HG03442 (cell line): ENCODE measurements around the gene AP2S1.
"Not testable (repeated sequence)": the region's sequence is repeated elsewhere in the genome, so short reads cannot be mapped to it uniquely, and the experiment has no call there.

Source experiments
- ATAC-seq: cut with Tn5 transposase; IDR thresholded peaks from one replicate; pipeline ENCODE4 v1.9.1; 2021; ENCODE audit warnings: mild to moderate bottlenecking, moderate library complexity; ENCODE audit not compliant: unreplicated experiment

Gene AP2S1

GRCh38 chr19:46809534-46810272, 40.9 kb downstream of the AP2S1 start:
- ATAC-seq: no peak

- no peak for ATAC-seq
These were observed 44.0 kb downstream of the AP2S1 start for GRCh38 chr19:46806656-46807055.

- ATAC-seq: not testable (repeated sequence)
These were observed 46.2 kb downstream of the AP2S1 start for GRCh38 chr19:46804432-46804831.

- ATAC-seq: no peak
These were observed 47.1 kb downstream of the AP2S1 start for GRCh38 chr19:46803555-46803954.

GRCh38 chr19:46802152-46802551, 48.5 kb downstream of the AP2S1 start:
- ATAC-seq: no peak

- no peak for ATAC-seq
These were observed 51.9 kb downstream of the AP2S1 start for GRCh38 chr19:46798713-46799112.

- no peak for ATAC-seq
These were observed 52.8 kb downstream of the AP2S1 start for GRCh38 chr19:46797881-46798280.

- ATAC-seq: no peak
These were observed 58.7 kb downstream of the AP2S1 start for GRCh38 chr19:46791944-46792343.

- ATAC-seq: no peak
These were observed 61.3 kb downstream of the AP2S1 start for GRCh38 chr19:46789371-46789770.

- ATAC-seq: no peak
These were observed 61.7 kb downstream of the AP2S1 start for GRCh38 chr19:46788968-46789338.

- ATAC-seq: peak; percentile 57
These were observed 62.2 kb downstream of the AP2S1 start, which contains the start of gene SLC1A5 for GRCh38 chr19:46788262-46788967. TSS of gene SLC1A5 (minus strand) at chr19:46788594. CDS start at chr19:46787965, 629 bp downstream.
